Duodenal mucosa (tissue), 2 donors: ENCODE results near the gene CHN1.

Experiments
- H3K27ac ChIP-seq: one replicate; pipeline ENCODE4 v1.7.0; 2013; ENCODE audit warnings: low read depth, low read length
- H3K27me3 ChIP-seq, 2 donors: one replicate each; pipeline ENCODE4 v1.7.0; 2013; ENCODE audit warnings: low read length in 2 of 2, control low read depth in 1 of 2; ENCODE audit not compliant: insufficient read depth in 2 of 2, control insufficient read depth in 1 of 2
- H3K36me3 ChIP-seq, 2 donors: one replicate each; pipeline ENCODE4 v1.7.0; 2013; ENCODE audit warnings: low read length in 2 of 2, control low read depth in 1 of 2; ENCODE audit not compliant: insufficient read depth in 2 of 2, control insufficient read depth in 1 of 2
- H3K4me1 ChIP-seq, 2 donors: one replicate each; pipeline ENCODE4 v1.7.0; 2013; ENCODE audit warnings: low read length in 2 of 2, control low read depth in 1 of 2; ENCODE audit not compliant: insufficient read depth in 2 of 2, control insufficient read depth in 1 of 2
- H3K4me3 ChIP-seq, 2 donors: one replicate each; pipeline ENCODE4 v1.7.0; 2013; ENCODE audit warnings: low read length in 2 of 2, low read depth in 1 of 2
- H3K9ac ChIP-seq, 2 donors: one replicate each; pipeline ENCODE4 v1.7.0; 2013; ENCODE audit warnings: low read length in 2 of 2, low read depth in 1 of 2
- H3K9me3 ChIP-seq, 2 donors: one replicate each; pipeline ENCODE4 v1.7.0; 2013; ENCODE audit warnings: low read length in 2 of 2, control low read depth in 1 of 2; ENCODE audit not compliant: control insufficient read depth in 1 of 2

CHN1 gene

DNA sequence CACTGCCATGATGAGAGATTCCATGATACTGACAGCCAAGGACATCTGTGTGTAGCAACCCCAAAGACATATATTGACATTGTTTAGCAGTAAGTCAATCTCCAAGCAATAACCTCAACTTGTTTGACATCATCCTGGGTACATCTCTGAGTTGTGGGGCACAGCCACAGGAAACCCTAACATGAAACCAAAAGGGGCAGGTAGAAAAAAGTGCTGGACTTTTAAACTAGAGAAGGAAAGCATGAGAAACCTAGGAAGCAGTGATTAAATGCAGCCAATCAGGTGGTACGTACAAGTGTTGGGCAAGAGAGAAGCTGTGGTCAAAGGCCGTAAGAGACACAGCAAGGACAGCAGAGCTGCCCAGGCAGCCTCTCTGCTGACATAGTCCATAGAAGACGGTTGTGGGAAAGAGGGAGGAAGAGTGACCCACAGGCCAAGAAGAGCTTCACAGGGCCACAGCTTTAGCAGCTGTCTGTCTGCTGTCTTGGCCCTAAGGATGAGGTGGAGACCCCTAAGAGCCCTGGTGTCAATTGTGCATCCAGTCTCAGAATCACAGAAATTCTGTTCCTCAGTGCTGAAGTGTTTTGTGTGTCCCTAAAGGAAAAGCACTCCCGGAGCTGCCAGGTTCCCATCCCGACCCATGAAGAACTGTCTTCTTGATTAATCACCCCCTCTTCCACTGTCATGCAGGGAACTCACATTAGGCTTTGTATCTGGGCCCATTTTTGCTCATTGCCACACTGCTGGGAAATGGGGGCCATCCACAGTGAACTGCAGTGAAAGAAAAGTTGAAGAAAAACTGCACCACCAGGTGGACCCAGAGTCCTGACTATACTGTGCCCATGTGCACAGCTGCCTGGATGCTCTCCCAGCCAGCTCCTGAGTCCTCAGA lies 25.4 kb upstream of the CHN1 start:
- Histone ChIP-seq H3K9me3 (no peaks in the 10 kb centered on the region), H3K4me1 (peaks cover 0 to 6% of the 10 kb centered on the region in 2 donors), H3K9ac (no peak overlapping the region), H3K36me3 (no peaks in the 10 kb centered on the region), H3K4me3 (no peak overlapping the region), H3K27ac (no peak overlapping the region), H3K27me3 (no peaks in the 10 kb centered on the region)

DNA sequence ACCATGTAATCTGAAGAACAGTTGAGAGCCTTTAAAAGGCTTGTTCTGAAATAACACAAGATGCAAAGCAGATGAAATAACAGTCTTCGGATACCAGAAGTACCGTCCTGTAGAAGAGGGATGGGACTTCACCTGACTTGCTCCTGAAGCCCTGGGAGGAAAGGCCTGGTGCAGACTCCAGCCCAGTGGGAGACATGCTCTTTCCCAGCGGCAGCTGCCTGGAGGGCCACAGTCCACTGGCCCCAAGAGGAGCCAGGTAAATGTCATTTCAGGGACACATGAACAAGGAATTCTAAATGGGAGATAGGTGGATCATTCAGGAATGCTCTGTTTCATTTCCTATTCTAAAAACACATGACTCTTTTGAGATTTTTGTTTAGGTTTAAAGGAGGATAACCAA lies 22.6 kb upstream of the CHN1 start:
- Histone ChIP-seq H3K4me3 (no peak overlapping the region), H3K36me3 (no peaks in the 10 kb centered on the region), H3K27ac (no peak overlapping the region), H3K27me3 (no peaks in the 10 kb centered on the region), H3K4me1 (peaks cover 0 to 9% of the 10 kb centered on the region in 2 donors), H3K9ac (no peak overlapping the region), H3K9me3 (no peaks in the 10 kb centered on the region)

DNA sequence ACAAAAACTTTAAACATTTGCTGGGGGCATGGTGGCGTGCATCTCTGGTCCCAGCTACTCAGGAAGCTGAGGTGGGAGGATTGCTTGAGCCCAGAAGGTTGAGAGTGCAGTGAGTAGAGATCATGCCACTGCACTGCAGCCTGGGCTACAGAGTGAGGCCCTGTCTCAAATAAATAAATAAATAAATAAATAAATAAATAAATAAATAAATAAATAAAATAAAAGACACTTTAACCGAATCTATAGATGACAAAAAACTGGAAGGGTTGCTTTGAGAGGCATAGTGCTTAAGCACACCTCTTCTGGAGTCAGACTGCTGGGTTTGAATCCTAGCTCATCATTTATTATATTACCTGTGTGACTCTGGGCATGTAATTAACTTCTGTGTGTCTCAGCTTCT lies 21.2 kb upstream of the CHN1 start:
- Histone ChIP-seq H3K9ac (no peak overlapping the region), H3K9me3 (no peaks in the 10 kb centered on the region), H3K27ac (no peak overlapping the region), H3K4me3 (no peak overlapping the region), H3K4me1 (peaks cover 0 to 9% of the 10 kb centered on the region in 2 donors), H3K36me3 (no peaks in the 10 kb centered on the region), H3K27me3 (no peaks in the 10 kb centered on the region)

DNA sequence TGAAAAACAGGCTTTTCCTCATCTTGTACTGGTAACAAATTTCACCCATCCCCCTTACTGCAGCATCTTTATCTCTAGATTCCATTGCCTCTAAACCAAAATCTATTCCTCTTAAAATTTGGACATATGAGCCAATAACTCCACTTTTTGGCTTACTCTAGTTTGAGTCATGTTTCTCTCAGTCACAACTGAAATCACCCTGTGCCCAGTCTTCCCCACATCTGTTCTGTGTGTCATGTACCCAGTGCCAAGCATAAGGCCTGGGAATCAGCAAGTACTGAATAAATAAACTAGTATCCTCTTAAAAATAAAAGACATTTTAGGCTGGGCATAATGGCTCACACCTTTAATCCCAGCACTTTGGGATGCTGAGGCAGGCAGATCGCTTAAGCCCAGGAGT lies 20.8 kb upstream of the CHN1 start:
- Histone ChIP-seq H3K4me3 (no peak overlapping the region), H3K27ac (no peak overlapping the region), H3K9me3 (no peaks in the 10 kb centered on the region), H3K4me1 (peaks cover 0 to 9% of the 10 kb centered on the region in 2 donors), H3K9ac (no peak overlapping the region), H3K36me3 (no peaks in the 10 kb centered on the region), H3K27me3 (no peaks in the 10 kb centered on the region)

DNA sequence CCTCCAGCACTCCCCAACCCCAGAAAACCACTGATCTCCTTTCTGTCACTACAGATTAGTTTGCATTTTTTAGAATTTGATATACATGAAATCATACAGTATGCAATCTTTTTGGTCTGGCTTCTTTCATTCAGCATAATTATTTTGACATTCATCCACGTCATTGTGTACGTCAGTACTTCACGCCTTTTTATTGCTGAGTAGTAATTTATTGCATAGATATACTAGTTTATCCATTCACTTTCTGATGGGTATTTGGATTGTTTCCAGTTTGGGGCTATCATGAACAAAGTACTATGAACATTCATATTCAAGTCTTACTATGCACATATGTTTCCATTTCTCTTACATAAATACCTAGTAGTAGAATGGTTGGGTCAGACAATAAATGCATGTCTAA lies 20.1 kb upstream of the CHN1 start:
- Histone ChIP-seq H3K4me1 (peaks cover 0 to 4% of the 10 kb centered on the region in 2 donors), H3K9ac (no peak overlapping the region), H3K9me3 (no peaks in the 10 kb centered on the region), H3K36me3 (no peaks in the 10 kb centered on the region), H3K27ac (no peak overlapping the region), H3K27me3 (no peaks in the 10 kb centered on the region), H3K4me3 (no peak overlapping the region)

DNA sequence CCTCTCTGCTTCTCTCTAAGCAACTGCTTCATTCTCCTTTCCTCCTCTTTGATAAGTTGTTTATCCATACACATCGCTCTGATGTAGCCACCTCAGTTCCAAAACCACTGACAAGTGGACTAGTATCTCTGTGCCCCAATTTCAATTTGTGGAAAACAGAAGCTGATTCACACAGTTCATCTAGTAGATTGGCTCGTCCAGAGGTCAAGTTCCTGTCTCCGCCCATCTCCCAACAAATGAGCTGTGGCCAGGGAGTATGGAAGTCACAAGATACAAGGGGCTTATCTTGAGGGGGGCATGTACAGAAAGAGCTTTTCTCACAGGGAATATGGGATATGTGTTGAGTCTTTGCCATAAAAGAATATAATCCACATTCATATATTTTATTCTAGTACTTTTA lies 17.7 kb upstream of the CHN1 start:
- Histone ChIP-seq H3K4me3 (no peak overlapping the region), H3K4me1 (peaks cover 0 to 4% of the 10 kb centered on the region in 2 donors), H3K9ac (no peak overlapping the region), H3K27me3 (no peaks in the 10 kb centered on the region), H3K9me3 (no peaks in the 10 kb centered on the region), H3K27ac (no peak overlapping the region), H3K36me3 (no peaks in the 10 kb centered on the region)

DNA sequence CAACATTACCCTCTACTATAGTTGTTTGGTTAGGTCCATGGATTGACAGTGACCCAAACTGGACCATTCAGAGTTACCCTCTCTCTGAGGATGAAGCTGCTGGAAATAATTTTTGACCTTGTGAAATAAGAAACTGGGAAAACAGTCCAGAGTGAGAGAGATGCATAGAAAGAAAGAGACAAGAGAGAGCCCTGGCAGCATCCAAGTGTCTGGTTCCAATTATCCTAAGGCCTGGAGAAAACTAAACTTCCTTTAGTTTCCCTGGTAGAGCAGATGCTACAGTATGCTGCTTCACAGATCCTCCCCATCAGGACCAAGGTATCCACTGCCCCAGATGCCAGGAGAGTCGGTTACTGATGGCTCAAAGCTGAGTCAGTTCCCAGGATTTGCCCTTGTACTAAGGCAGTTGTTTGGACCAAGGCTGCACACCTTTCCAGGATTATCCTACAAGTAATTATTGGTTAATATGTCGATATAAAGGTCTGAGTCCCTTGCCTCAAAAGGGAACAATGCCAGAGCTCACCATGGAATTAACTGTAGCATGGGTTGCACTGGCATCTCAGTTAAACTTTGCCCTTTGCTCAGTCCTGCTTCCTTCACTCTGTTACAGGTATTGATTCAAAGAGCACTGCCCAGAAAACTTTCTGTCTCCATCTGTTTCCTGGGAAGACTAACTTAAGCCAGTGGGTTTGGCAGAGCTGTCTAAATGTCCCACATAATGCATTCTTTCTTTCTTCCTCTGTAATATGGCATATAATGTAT lies 14.6 kb upstream of the CHN1 start:
- Histone ChIP-seq H3K4me1 (peaks cover 0 to 4% of the 10 kb centered on the region in 2 donors), H3K4me3 (no peak overlapping the region), H3K9me3 (no peaks in the 10 kb centered on the region), H3K27ac (no peak overlapping the region), H3K9ac (no peak overlapping the region), H3K27me3 (no peaks in the 10 kb centered on the region), H3K36me3 (no peaks in the 10 kb centered on the region)

DNA sequence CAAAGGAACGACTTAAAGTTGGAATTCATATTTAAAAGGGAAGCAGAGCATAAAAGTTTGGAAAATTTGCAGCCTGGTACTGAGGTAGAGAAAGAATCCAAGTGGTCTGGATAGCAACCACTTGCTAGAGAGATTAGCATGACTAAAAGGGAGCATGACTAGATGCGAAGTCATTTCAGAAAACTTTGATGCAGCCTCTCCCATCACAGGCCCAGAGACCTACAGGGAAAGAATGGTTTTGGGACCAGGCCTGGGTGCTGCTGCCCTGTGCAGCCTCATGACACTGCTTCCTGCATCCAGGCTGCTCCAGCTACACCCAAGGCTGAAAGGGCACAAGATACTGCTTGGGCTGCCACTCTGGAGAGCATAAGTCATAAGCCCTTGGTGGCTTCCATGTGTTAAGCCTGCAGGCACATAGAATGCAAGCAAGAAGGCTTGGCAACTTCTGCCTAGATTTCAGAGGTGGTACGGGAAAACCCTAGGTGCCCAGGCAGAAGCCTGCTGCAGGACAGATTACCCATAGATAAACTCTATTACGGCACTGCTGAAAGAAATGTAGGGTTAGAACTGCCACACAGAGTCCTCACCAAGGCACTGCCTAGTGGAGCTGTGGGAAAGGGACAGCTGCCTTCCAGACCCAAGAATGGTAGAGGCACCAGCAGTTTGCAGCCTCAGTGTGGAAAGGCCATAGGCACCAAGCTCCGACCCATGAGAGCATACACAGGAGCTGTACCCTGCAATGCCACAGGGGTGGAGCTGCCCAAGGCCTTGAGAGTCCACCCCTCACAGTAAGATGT lies 12.6 kb upstream of the CHN1 start:
- Histone ChIP-seq H3K27ac (no peak overlapping the region), H3K4me3 (no peak overlapping the region), H3K9ac (no peak overlapping the region), H3K27me3 (peaks cover 0 to under 1% of the 10 kb centered on the region in 2 donors), H3K36me3 (no peaks in the 10 kb centered on the region), H3K9me3 (no peaks in the 10 kb centered on the region), H3K4me1 (peaks cover 0 to 1% of the 10 kb centered on the region in 2 donors)

DNA sequence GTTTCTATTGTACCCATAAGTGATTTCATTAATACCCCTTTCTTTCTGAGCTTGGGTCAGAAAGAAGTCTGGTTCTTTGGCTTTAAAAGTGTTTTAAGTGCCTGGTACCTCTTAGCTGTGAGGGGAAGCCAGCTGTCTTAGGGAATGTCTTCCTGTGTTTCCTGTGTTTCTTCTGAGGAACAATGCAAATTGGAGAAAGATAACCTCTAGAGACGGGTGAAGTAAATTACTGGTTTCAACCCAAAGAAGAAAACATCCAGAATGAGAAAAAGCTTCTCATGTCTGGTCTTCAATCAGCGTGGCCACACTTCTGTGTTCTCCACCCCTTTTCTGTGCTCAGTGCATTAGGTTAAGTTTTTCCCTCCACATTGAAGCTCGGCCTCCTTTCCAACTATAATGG lies 10.2 kb upstream of the CHN1 start:
- H3K4me1 ChIP-seq: no peaks in the 10 kb centered on the region
- no peak overlapping the region for H3K4me3 ChIP-seq
- no peaks in the 10 kb centered on the region for H3K36me3 ChIP-seq
- no peak overlapping the region for H3K27ac ChIP-seq
- H3K27me3 ChIP-seq: peaks cover 0 to 8% of the 10 kb centered on the region in 2 donors
- no peaks in the 10 kb centered on the region for H3K9me3 ChIP-seq
- H3K9ac ChIP-seq: no peak overlapping the region

DNA sequence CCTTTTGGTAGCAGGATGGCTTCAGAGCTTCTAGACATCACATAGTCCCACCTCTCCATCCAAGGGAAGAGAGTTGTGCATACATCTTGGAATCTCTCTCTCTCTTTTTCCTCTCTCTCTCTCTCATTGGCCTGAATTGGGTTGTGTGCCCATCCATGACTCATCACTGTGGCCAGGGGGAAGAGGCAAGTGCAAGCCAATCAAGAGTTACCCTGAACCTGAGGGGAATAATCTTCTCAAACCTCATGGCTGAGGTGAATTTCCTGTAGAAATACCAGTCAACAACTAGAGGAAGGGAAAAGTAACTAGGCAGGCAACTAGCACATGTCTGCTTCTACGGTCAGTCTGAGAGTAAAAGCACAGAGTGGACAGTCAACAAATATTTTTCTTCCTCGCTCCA lies 7.3 kb upstream of the CHN1 start:
- Histone ChIP-seq H3K4me3 (no peak overlapping the region), H3K9ac (no peak overlapping the region), H3K27ac (no peak overlapping the region), H3K4me1 (no peaks in the 10 kb centered on the region), H3K27me3 (peaks cover 4 to 24% of the 10 kb centered on the region in 2 donors), H3K9me3 (no peaks in the 10 kb centered on the region), H3K36me3 (no peaks in the 10 kb centered on the region)
